K562 (cell line): Measurements from ENCODE around the gene CENPQ. TPM values are rescaled to one million over a fixed set of nuclear protein-coding genes. Genes with fewer than 3 reads are reported as not detected.

Experiments used
- BDP1 ChIP-seq: IDR thresholded peaks from 3 replicates; pipeline ENCODE4 v1.6.1; 2011; ENCODE audit not compliant: insufficient read length, insufficient read depth
- CEBPG ChIP-seq, 3 experiments: fragments of 200-800 bp in 1 of 3; sonication (Bioruptor generic) in 1 of 3; sonication (generic) in 1 of 3; formaldehyde crosslinking in 1 of 3; IDR thresholded peaks in 2 of 3; conservative IDR thresholded peaks in 1 of 3; 2 replicates each; pipeline versions ENCODE4 v1.6.1 to v1.8.0; 2016 to 2022; ENCODE audit warnings: missing compliant biosample characterization in 2 of 3, missing genetic modification characterization in 2 of 3, mild to moderate bottlenecking in 1 of 3, missing genetic modification reagents in 1 of 3
- FOXP4 ChIP-seq: sonication (generic); formaldehyde crosslinking; IDR thresholded peaks from 2 replicates; pipeline ENCODE4 v1.8.0; 2022; ENCODE audit warnings: mild to moderate bottlenecking, missing genetic modification reagents, borderline replicate concordance
- HOXB6 ChIP-seq: fragments of 250-450 bp; sonication (Bioruptor Pico); IDR thresholded peaks from 2 replicates; pipeline ENCODE4 v1.5.1; 2022; ENCODE audit warnings: mild to moderate bottlenecking, borderline replicate concordance
- RBM39 ChIP-seq: fragments of 200-400 bp; formaldehyde crosslinking; optimal IDR thresholded peaks from 2 replicates; pipeline ENCODE3; 2018; ENCODE audit warnings: low read depth, low read length
- SP2 ChIP-seq: IDR thresholded peaks from 2 replicates; pipeline ENCODE4 v1.6.1; 2011; ENCODE audit warnings: mild to moderate bottlenecking, low read depth, low read length, moderate library complexity; ENCODE audit not compliant: poor library complexity, severe bottlenecking; ENCODE audit errors: extremely low read depth
- ZBTB26 ChIP-seq: fragments of 450-650 bp; formaldehyde crosslinking; IDR thresholded peaks from 2 replicates; pipeline ENCODE4 v1.4.0; 2022; ENCODE audit warnings: missing genetic modification characterization
- ZNF41 ChIP-seq: fragments of 250-450 bp; sonication (Bioruptor Pico); conservative IDR thresholded peaks from 2 replicates; pipeline ENCODE4 v1.4.0; 2020; ENCODE audit warnings: mild to moderate bottlenecking
- ZNF445 ChIP-seq: fragments of 250-450 bp; sonication (Bioruptor Pico); IDR thresholded peaks from 2 replicates; pipeline ENCODE4 v1.4.0; 2020; ENCODE audit warnings: low read depth, mild to moderate bottlenecking, moderate library complexity
- polyA plus RNA-seq, 8 experiments: library from polyadenylated mRNA; depleted of rRNA in 4 of 8; stranded (reverse) in 5 of 8; unstranded in 3 of 8; fragments of >200 nt; fragmentation: Nextera tagmentation in 2 of 8; fragmentation: Illumina TruSeq in 1 of 8; extraction: Ambion mirVana in 2 of 8; extraction: Trizol in 1 of 8; gene quantifications; 2 replicates each; pipeline versions ENCODE4 v1.2.1 to v1.2.3, GENCODE V29; 2011 to 2014; ENCODE audit warnings: inconsistent platforms in 1 of 8, missing spikeins in 1 of 8
- total RNA-seq, 7 experiments: library from RNA; depleted of rRNA in 6 of 7; stranded (reverse); fragments of >200 nt in 6 of 7; fragmentation: Illumina TruSeq in 2 of 7; extraction: Trizol in 2 of 7; gene quantifications; 2 replicates each; pipeline versions ENCODE4 v1.2.1 to v1.2.3, GENCODE V29; 2011 to 2021; ENCODE audit warnings: low replicate concordance in 1 of 7
- TF ChIP-seq, protein P1 (sequence below): fragments of 250-450 bp; sonication (Bioruptor Pico); IDR thresholded peaks from 2 replicates; pipeline ENCODE4 v1.4.0; 2020; ENCODE audit warnings: mild to moderate bottlenecking, moderate library complexity
- TF ChIP-seq, protein P2 (sequence below): sonication (generic); formaldehyde crosslinking; IDR thresholded peaks from 2 replicates; pipeline ENCODE4 v1.8.1; 2023; ENCODE audit warnings: mild to moderate bottlenecking, missing genetic modification reagents, moderate library complexity
- TF ChIP-seq, protein P3 (sequence below): sonication (generic); formaldehyde crosslinking; IDR thresholded peaks from 2 replicates; pipeline ENCODE4 v1.8.0; 2022; ENCODE audit warnings: mild to moderate bottlenecking, missing genetic modification reagents

Gene CENPQ
- total and polyA plus RNA-seq, 9 of the 15 experiments (the other 6 are each of a cell fraction or from before 2014, with no cell fraction given) = 12.7 to 48.3 (median 26.4) TPM

GRCh38 chr6:49462927-49463611, at the start of gene CENPQ, which contains the start of gene MMUT (continued):
- TF ChIP-seq, protein P1, sequence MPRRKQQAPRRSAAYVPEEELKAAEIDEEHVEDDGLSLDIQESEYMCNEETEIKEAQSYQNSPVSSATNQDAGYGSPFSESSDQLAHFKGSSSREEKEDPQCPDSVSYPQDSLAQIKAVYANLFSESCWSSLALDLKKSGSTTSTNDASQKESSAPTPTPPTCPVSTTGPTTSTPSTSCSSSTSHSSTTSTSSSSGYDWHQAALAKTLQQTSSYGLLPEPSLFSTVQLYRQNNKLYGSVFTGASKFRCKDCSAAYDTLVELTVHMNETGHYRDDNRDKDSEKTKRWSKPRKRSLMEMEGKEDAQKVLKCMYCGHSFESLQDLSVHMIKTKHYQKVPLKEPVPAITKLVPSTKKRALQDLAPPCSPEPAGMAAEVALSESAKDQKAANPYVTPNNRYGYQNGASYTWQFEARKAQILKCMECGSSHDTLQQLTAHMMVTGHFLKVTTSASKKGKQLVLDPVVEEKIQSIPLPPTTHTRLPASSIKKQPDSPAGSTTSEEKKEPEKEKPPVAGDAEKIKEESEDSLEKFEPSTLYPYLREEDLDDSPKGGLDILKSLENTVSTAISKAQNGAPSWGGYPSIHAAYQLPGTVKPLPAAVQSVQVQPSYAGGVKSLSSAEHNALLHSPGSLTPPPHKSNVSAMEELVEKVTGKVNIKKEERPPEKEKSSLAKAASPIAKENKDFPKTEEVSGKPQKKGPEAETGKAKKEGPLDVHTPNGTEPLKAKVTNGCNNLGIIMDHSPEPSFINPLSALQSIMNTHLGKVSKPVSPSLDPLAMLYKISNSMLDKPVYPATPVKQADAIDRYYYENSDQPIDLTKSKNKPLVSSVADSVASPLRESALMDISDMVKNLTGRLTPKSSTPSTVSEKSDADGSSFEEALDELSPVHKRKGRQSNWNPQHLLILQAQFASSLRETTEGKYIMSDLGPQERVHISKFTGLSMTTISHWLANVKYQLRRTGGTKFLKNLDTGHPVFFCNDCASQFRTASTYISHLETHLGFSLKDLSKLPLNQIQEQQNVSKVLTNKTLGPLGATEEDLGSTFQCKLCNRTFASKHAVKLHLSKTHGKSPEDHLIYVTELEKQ (CRISPR knock-in tag) = no peak
- TF ChIP-seq HOXB6 (CRISPR knock-in tag) = no peak
- TF ChIP-seq, protein P2, sequence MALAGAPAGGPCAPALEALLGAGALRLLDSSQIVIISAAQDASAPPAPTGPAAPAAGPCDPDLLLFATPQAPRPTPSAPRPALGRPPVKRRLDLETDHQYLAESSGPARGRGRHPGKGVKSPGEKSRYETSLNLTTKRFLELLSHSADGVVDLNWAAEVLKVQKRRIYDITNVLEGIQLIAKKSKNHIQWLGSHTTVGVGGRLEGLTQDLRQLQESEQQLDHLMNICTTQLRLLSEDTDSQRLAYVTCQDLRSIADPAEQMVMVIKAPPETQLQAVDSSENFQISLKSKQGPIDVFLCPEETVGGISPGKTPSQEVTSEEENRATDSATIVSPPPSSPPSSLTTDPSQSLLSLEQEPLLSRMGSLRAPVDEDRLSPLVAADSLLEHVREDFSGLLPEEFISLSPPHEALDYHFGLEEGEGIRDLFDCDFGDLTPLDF (CRISPR knock-in tag) = peak; percentile 96
- no peak for TF ChIP-seq CEBPG (CRISPR knock-in tag; IDR thresholded peaks at IDR 0.05)
- no peak for TF ChIP-seq CEBPG (tag; conservative IDR thresholded peaks at IDR 0.05 in 1 of 2, IDR thresholded peaks at IDR 0.05 in 1 of 2)
- peak; percentile 34 for TF ChIP-seq ZBTB26 (CRISPR knock-in tag)
- no peak for TF ChIP-seq SP2
- TF ChIP-seq RBM39 = no peak
- no peak for TF ChIP-seq ZNF41
- no peak for TF ChIP-seq ZNF445 (CRISPR knock-in tag)
- no peak for TF ChIP-seq FOXP4 (CRISPR knock-in tag)
- TF ChIP-seq BDP1 = no peak
- TF ChIP-seq, protein P3, sequence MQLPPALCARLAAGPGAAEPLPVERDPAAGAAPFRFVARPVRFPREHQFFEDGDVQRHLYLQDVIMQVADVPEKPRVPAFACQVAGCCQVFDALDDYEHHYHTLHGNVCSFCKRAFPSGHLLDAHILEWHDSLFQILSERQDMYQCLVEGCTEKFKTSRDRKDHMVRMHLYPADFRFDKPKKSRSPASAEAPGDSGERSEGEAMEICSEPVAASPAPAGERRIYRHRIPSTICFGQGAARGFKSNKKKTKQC = peak; percentile 79; the same call in 1 of the 2 replicates
